Adipose tissue (tissue), 3 donors: Measurements from ENCODE around the gene PTPRR. TPM values are rescaled to one million over a fixed set of nuclear protein-coding genes. Genes with fewer than 3 reads are reported as not detected.

Source experiments
- H3K27ac ChIP-seq: one replicate; pipeline ENCODE4 v1.5.1; 2013; ENCODE audit warnings: low read depth, low read length
- WGBS, 3 donors: extraction: QIAGEN DNeasy Blood & Tissue Kit; methylation state at CpG; one replicate each; pipeline ENCODE4 v1.1.7; 2013; 5-methylcytosine and 5-hydroxymethylcytosine counted together
- polyA plus RNA-seq, 3 donors: library from polyadenylated mRNA; stranded (reverse); fragments of 200-250 nt; gene quantifications; one replicate each; pipeline ENCODE4 v1.2.3, GENCODE V29; 2013
- donor health status: healthy with polysubstance abuse.
- donor health status: Bipolar disorder and iron deficiency.
- donor health status: healthy.

PTPRR gene
- polyA plus RNA-seq, 3 donors, result 0.08 to 1.1 (median 0.21) TPM

GRCh38 chr12:70691018-70691672 lies 229.4 kb downstream of the PTPRR start:
- H3K27ac ChIP-seq, result peak overlapping the region; percentile 55
- WGBS, 3 donors, result 62 to 81% (median 72%) methylated on average over 5 of the region's 5 CpGs

GRCh38 chr12:70686907-70687306 lies 233.6 kb downstream of the PTPRR start:
- no peak overlapping the region for H3K27ac ChIP-seq
- 34 to 74% (median 45%) methylated on average over 1 of the region's 1 CpG for WGBS, 3 donors

GRCh38 chr12:70686299-70686698 lies 234.2 kb downstream of the PTPRR start:
- WGBS, 3 donors, result 88 to 93% (median 92%) methylated on average over 2 of the region's 2 CpGs
- no peak overlapping the region for H3K27ac ChIP-seq

GRCh38 chr12:70683976-70684375 lies 236.6 kb downstream of the PTPRR start:
- H3K27ac ChIP-seq, result no peak overlapping the region
- 78 to 85% (median 81%) methylated on average over 3 of the region's 3 CpGs for WGBS, 3 donors

GRCh38 chr12:70671698-70672097 lies 248.8 kb downstream of the PTPRR start:
- H3K27ac ChIP-seq, result no peak overlapping the region
- WGBS, 3 donors, result 85 to 98% (median 90%) methylated on average over 5 of the region's 5 CpGs

GRCh38 chr12:70670948-70671347 lies 249.6 kb downstream of the PTPRR start:
- 70 to 74% (median 71%) methylated on average over 3 of the region's 3 CpGs for WGBS, 3 donors

GRCh38 chr12:70667253-70667652 lies 253.3 kb downstream of the PTPRR start:
- 74 to 96% (median 92%) methylated on average over 2 of the region's 2 CpGs for WGBS, 3 donors
- no peak overlapping the region for H3K27ac ChIP-seq

More at GRCh38 chr12:70670948-70671347, 249.6 kb downstream of the PTPRR start:
- H3K27ac ChIP-seq, result no peak overlapping the region

GRCh38 chr12:70666364-70666763 lies 254.2 kb downstream of the PTPRR start:
- 89 to 98% (median 98%) methylated on average over 1 of the region's 1 CpG for WGBS, 3 donors
- H3K27ac ChIP-seq, result no peak overlapping the region

GRCh38 chr12:70664465-70664881 lies 256.1 kb downstream of the PTPRR start:
- WGBS, 3 donors, result 41 to 53% (median 48%) methylated on average over 7 of the region's 7 CpGs
- no peak overlapping the region for H3K27ac ChIP-seq

- 91 to 100% (median 91%) methylated on average over 1 of the region's 1 CpG for whole genome bisulfite sequencing, 3 donors
- H3K27ac ChIP-seq, result no peak overlapping the region
These were observed 256.7 kb downstream of the PTPRR start for GRCh38 chr12:70663838-70664237.

GRCh38 chr12:70661466-70662161 lies 258.9 kb downstream of the PTPRR start:
- no peak overlapping the region for H3K27ac ChIP-seq
- 59 to 69% (median 61%) methylated on average over 8 of the region's 8 CpGs for WGBS, 3 donors

- 44 to 80% (median 77%) methylated on average over 5 of the region's 5 CpGs for WGBS, 3 donors
- H3K27ac ChIP-seq, result no peak overlapping the region
These were observed 259.8 kb downstream of the PTPRR start for GRCh38 chr12:70660620-70661219.

GRCh38 chr12:70660002-70660604 lies 260.4 kb downstream of the PTPRR start:
- WGBS, 3 donors, result 93 to 96% (median 94%) methylated on average over 5 of the region's 5 CpGs
- H3K27ac ChIP-seq, result no peak overlapping the region

GRCh38 chr12:70659077-70659606 lies 261.4 kb downstream of the PTPRR start:
- WGBS, 3 donors, result 91 to 93% (median 93%) methylated on average over 6 of the region's 6 CpGs
- no peak overlapping the region for H3K27ac ChIP-seq

- WGBS, 3 donors, result 63 to 83% (median 77%) methylated on average over 4 of the region's 4 CpGs
These were observed 262.8 kb downstream of the PTPRR start for GRCh38 chr12:70657616-70658286.

GRCh38 chr12:70652451-70652850 lies 268.1 kb downstream of the PTPRR start:
- H3K27ac ChIP-seq, result no peak overlapping the region
- 74 to 86% (median 79%) methylated on average over 1 of the region's 1 CpG for WGBS, 3 donors

More at GRCh38 chr12:70657616-70658286, 262.8 kb downstream of the PTPRR start:
- no peak overlapping the region for H3K27ac ChIP-seq

GRCh38 chr12:70648831-70649230 lies 271.7 kb downstream of the PTPRR start:
- 43 to 63% (median 44%) methylated on average over 2 of the region's 2 CpGs for WGBS, 3 donors
- no peak overlapping the region for H3K27ac ChIP-seq

- WGBS, 3 donors, result 84 to 89% (median 88%) methylated on average over 2 of the region's 2 CpGs
- no peak overlapping the region for H3K27ac ChIP-seq
These were observed 272.3 kb downstream of the PTPRR start for GRCh38 chr12:70648191-70648590.
